SW480 (cell line): ENCODE data around the gene KCNJ5.

Experiments used
- DNase-seq: peaks from one replicate; pipeline ENCODE4 v3.0.0-alpha.2; 2016; ENCODE audit warnings: low spot score

The KCNJ5 gene

DNA sequence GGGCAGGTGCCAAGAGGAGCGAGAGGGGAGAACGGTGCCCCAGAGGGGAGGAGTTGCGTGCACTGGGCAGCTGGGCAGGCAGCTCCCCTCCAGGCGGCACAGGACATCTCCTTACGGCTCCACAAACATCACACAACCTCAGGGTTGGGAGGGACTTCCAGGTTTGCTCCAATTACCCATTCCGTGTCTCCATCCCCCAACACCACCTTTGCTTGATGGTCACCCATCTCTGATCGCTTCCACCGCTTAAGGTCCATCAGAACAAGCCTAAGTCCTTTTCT, 66.0 kb downstream of the KCNJ5 start:
- DNase-seq = no peak

DNA sequence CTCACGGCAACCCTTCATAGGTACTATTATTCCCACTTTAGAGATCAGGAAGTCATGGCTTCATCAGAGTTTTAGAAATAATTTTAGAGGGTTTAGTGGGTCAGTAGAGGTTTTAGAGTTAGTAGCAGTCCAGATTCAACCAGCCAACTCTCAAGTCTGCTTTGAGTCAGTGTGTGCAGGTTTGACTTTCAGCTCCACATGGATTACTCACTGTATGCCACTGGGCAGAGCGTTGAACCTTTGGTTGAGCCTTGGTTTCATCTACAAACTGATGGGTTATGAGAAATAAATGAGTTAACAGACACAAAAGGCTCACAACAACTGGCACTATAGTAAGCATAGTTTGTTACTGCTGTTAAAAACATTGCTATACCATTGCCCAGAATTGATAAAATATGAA, 70.5 kb downstream of the KCNJ5 start:
- DNase-seq = no peak

DNA sequence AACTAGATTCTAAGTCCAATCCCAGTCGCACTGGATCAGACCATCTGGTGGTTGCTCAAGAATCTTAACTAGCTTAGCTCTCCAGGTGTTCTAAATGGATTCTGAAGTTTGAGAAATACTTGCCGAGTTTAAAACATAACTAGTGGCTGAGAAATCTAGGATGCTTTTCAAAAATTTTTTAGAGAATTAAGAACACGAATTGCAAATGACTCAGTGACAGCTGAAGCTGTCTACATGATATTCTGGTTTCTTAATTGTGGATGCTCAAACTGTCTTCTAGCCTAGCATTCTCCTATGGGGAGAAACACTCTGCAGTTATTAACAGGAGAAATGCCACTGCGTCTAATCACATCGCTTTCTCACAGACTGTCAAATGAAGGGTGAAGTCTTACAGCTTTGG, 71.7 kb downstream of the KCNJ5 start:
- DNase-seq = no peak

DNA sequence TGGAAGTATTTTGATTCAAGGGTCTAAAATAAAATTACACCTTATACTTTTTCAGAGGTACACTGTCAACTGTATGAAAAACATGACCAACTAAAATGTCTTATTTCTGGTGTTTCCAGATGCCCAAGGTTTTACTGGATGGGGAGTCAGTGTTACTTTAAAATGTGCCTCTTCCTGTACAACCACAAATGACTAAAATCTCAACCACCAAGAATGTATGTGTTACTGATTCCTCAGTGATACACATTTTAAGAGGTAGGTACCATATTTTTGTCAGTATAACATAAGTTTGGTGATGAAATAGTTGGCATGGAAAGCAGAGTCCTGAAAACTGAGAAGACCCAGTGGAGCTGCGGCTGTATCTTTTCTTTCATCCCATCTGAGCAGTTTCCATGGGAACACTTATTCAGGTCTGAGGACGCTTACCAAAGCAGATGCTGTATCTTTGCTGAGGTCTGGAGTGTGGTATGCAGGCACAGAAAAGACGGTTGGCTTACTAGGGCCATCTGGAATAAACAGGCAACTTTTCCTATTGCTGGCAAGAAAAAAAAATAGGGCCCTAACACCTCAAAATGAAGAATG, 72.7 kb downstream of the KCNJ5 start:
- no peak for DNase-seq

DNA sequence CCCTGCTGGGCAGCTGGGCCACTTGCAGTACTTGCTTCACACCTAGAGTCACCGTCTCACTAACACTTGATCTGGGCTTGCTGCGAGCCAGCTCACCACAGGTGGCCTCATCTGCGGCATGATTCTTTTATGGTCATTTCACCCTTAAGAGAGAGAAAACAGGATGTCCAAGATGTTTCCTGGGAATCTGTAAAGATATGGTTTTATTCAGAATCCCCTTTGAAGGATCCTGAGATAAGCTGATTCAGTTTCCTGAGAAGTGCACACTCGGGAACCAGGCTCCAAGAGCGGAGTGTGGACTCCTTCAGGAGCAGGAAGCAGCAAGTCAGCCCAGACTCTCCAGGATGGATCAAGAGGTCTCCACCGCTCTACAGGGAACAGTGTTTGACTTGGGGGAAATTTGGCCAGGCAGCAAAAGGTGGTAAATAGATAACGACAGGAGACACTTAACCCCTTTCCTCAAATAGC, 73.3 kb downstream of the KCNJ5 start:
- no peak for DNase-seq

DNA sequence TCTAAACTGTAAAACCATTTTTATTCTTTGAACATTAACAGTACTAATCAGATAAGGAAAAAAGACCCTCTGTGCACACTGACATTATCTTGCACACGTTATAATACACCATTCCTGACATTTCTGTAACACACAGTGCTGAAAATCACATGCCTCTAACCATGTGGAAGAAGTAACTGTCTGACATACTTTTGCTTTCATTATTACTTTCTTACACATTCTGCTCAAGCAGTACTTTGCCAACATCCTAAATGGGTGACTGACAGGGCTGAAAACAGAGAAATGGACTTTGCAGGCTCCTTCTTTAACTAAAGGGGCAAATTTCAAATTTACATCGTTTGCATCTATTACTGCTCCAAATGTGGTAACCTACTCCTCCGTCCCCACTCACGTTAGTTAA, 74.3 kb downstream of the KCNJ5 start:
- DNase-seq = no peak

DNA sequence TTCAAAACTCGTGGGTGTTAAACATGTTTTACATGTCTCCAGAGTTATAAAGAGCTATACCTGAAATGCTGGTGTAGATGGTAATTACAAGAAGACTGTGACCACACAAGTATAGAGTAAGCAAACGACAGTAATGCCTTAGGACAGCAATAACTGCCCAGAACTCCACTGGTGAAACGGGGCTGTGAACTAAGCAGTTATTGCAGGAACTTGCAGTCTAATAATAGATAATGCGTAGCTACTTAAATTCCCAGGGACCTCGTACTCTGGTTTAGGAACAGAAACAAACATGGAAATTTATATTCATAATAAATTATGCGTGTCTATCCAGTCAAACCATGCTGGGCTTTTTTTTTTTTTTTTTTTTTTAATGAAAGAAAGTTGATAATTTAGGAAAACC, 76.4 kb downstream of the KCNJ5 start:
- no peak for DNase-seq

DNA sequence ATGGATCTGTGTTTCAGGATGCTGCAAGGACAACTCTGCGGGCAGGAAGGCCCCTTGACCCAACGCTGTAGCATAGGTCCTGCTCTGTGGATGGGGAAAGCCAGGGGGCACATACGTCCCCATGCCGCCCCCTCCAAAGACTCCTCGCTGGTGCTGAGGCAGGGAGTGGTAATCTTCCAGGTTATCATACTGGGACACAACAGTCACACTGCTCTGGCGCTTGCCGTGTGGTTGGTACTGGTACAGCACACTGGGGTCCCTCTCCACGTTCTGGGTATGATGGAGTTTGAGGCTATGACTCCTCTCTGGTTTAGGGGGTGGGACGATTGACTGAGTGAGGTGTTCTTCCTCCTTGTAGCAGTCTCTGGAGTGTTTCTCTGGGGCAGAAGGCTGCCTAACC, 77.8 kb downstream of the KCNJ5 start:
- DNase-seq = no peak
